ENCODE data around the gene BCO1. TPM values are rescaled to one million over a fixed set of nuclear protein-coding genes. Genes with fewer than 3 reads are reported as not detected.

The BCO1 gene
- total RNA-seq, 4 donors from 2014 or later, result 0.12 to 0.27 TPM; not detected in 2

DNA sequence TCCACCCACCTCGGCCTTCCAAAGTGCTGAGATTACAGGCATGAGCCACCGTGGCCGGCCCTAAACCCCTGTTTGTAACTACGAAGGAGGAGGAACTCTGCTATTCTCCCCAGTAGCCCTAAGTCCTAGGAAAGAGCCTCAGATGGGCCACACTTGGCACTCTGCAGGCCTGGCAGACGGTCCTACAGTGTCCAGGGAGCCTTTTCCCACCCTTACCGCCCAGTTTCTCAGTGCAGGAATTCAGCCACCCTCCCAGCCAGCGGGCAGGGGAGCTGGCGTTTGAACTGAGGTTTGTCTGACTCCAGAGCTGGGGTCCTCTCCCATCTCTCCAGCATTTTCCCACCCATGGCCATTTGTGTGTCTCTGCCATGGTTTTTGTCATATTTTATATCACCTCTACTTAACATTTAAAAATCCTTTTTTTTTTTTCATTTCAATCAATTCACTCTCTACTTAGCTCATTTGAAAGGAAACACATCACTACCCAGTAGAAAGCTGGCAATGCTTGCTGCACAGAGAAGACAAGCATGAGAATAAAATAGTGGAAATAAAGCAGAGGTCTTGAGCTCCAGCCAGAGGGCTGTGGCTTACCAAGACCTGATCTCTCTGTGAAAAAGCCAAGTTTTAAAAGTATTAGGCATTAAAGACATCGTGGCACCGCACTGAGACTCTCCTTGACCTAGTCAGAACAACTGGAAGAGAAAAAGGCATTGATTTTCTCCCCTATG is 34.9 kb downstream of the BCO1 start:
- 36 to 42% methylated on average over 4 to 6 of the region's 10 CpGs for WGBS, 2 donors (ENCODE audit: low coverage in 1 of 2)
- H3K4me1 ChIP-seq, result peaks cover 0 to 8% (median 0%) of the 10 kb centered on the region in 3 donors
- H3K27ac ChIP-seq, result peak overlapping the region in 2 of 4 donors; percentile 11 to 61
- H3K27me3 ChIP-seq, result peaks cover 4% of the 10 kb centered on the region
- peak; percentile 26 for TF ChIP-seq POLR2AphosphoS5 (IDR thresholded peaks at IDR 0.05)
- TF ChIP-seq, protein P1, sequence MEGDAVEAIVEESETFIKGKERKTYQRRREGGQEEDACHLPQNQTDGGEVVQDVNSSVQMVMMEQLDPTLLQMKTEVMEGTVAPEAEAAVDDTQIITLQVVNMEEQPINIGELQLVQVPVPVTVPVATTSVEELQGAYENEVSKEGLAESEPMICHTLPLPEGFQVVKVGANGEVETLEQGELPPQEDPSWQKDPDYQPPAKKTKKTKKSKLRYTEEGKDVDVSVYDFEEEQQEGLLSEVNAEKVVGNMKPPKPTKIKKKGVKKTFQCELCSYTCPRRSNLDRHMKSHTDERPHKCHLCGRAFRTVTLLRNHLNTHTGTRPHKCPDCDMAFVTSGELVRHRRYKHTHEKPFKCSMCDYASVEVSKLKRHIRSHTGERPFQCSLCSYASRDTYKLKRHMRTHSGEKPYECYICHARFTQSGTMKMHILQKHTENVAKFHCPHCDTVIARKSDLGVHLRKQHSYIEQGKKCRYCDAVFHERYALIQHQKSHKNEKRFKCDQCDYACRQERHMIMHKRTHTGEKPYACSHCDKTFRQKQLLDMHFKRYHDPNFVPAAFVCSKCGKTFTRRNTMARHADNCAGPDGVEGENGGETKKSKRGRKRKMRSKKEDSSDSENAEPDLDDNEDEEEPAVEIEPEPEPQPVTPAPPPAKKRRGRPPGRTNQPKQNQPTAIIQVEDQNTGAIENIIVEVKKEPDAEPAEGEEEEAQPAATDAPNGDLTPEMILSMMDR (IDR thresholded peaks at IDR 0.05), result no peak
- no peak overlapping the region for H3K4me3 ChIP-seq
- H3K36me3 ChIP-seq, result no peaks in the 10 kb centered on the region
- no peaks in the 10 kb centered on the region for H3K9me3 ChIP-seq
- no peak for ATAC-seq

DNA sequence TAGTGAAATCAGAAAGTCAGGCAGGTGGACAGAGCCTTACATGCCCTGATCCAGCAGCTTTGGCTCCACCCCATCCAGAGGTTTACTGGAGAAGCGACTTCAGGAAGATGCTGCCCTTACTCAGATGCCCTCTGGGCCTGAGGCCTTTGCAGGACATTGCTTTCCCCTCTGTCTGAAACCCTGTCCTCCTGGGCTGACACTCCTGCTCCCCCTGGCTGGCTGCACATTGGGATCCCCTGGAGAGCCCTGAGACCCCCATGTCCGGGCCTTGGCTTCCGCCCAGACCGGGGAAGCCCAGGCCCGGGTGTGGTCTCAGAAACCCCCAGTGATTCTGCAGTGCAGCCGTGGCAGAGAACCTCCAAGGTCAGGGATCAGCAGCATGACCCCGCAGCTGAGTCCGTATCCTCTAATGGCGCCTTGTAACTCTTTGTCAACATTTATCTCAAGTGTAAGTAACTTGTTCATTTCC is 36.6 kb downstream of the BCO1 start:
- Histone ChIP-seq H3K4me1 (peaks cover 0 to 8% (median 0%) of the 10 kb centered on the region in 3 donors), H3K4me3 (no peak overlapping the region), H3K9me3 (no peaks in the 10 kb centered on the region), H3K27ac (no peak overlapping the region), H3K27me3 (peaks cover 4% of the 10 kb centered on the region), H3K36me3 (no peaks in the 10 kb centered on the region)
- TF ChIP-seq POLR2AphosphoS5 (IDR thresholded peaks at IDR 0.05) (no peak), POLR2A (IDR thresholded peaks at IDR 0.05) (no peak), EP300 (IDR thresholded peaks at IDR 0.05) (no peak)
- TF ChIP-seq, protein P1 (IDR thresholded peaks at IDR 0.05), result no peak
- WGBS, 2 donors (ENCODE audit: low coverage in 1 of 2), result 74 to 86% methylated on average over 1 to 3 of the region's 9 CpGs
- no peak for ATAC-seq

DNA sequence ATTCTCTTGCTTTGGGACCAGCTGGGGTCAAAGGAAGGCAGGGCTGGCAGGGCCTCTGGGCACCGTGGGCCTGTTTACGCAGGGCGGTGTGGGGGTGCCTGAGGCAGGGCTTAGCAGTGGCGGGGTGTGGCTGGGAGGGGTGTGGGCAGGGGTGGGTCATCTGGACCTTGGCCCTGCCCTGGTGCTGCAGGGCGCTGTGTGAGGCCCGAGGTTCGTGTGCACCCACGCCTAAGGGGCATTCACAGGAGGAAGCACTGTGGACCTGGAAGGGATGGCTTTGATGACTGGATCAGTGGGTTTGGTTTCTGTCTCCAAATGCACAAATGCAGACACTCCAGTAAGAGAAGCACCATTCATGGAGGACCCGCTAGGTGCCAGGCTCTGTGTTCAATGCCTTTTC is 37.3 kb downstream of the BCO1 start:
- Histone ChIP-seq H3K27me3 (peaks cover 4% of the 10 kb centered on the region), H3K4me3 (no peak overlapping the region), H3K4me1 (peaks cover 0 to 8% (median 0%) of the 10 kb centered on the region in 3 donors), H3K27ac (no peak overlapping the region), H3K9me3 (no peaks in the 10 kb centered on the region), H3K36me3 (no peaks in the 10 kb centered on the region)
- WGBS, 2 donors (ENCODE audit: low coverage in 1 of 2), result no CpG with 5 or more reads among the region's 9 CpGs
- TF ChIP-seq POLR2AphosphoS5 (IDR thresholded peaks at IDR 0.05) (no peak), POLR2A (IDR thresholded peaks at IDR 0.05) (no peak), EP300 (IDR thresholded peaks at IDR 0.05) (no peak)
- TF ChIP-seq, protein P1 (IDR thresholded peaks at IDR 0.05), result no peak
- no peak for ATAC-seq

DNA sequence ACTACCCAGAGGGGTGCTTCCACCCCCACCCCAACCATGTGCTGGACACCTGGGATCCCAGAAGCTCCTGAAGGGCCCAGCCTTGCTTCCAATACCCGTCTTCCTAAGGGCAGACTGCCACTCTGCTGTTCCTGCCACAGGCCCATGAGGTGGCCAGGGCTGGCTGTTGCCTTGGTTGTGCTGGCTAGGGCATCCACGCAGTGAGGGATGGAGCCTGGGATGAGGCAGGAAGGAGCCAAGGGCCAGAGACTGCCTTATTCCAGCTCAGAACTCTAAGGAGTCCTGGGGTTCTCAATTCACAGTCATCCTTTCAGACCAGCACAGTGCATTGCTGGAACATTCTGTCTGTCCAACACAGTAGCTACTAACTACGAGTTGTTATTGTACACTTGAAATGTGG is 37.8 kb downstream of the BCO1 start:
- ATAC-seq, result no peak
- H3K27ac ChIP-seq, result no peak overlapping the region

More for the DNA sequence above, 37.8 kb downstream of the BCO1 start:
- peaks cover 0 to 8% (median 0%) of the 10 kb centered on the region in 3 donors for H3K4me1 ChIP-seq
- peaks cover 4% of the 10 kb centered on the region for H3K27me3 ChIP-seq
- no peaks in the 10 kb centered on the region for H3K36me3 ChIP-seq
- TF ChIP-seq, protein P1 (IDR thresholded peaks at IDR 0.05), result no peak
- TF ChIP-seq POLR2AphosphoS5 (IDR thresholded peaks at IDR 0.05) (no peak), POLR2A (IDR thresholded peaks at IDR 0.05) (no peak), EP300 (IDR thresholded peaks at IDR 0.05) (no peak)
- no peak overlapping the region for H3K4me3 ChIP-seq
- no peaks in the 10 kb centered on the region for H3K9me3 ChIP-seq
- 83% methylated on average over 1 of the region's 3 CpGs; no CpG with 5 or more reads in 1 of the 2 donors for WGBS, 2 donors (ENCODE audit: low coverage in 1 of 2)

All from gastroesophageal sphincter (tissue), 4 donors.